NCI-H524 (cell line): ENCODE data around the gene RPS24.
A peak's percentile ranks its signal among the peaks of the same experiment; 100 is the strongest.
"Not testable (repeated sequence)": the region's sequence is repeated elsewhere in the genome, so short reads cannot be mapped to it uniquely, and the experiment has no call there.

Source experiments
- DNase-seq, 2 experiments: peaks; one replicate each; lab custom pipeline; 2025; lab: John Stamatoyannopoulos, UW

Gene RPS24

DNA sequence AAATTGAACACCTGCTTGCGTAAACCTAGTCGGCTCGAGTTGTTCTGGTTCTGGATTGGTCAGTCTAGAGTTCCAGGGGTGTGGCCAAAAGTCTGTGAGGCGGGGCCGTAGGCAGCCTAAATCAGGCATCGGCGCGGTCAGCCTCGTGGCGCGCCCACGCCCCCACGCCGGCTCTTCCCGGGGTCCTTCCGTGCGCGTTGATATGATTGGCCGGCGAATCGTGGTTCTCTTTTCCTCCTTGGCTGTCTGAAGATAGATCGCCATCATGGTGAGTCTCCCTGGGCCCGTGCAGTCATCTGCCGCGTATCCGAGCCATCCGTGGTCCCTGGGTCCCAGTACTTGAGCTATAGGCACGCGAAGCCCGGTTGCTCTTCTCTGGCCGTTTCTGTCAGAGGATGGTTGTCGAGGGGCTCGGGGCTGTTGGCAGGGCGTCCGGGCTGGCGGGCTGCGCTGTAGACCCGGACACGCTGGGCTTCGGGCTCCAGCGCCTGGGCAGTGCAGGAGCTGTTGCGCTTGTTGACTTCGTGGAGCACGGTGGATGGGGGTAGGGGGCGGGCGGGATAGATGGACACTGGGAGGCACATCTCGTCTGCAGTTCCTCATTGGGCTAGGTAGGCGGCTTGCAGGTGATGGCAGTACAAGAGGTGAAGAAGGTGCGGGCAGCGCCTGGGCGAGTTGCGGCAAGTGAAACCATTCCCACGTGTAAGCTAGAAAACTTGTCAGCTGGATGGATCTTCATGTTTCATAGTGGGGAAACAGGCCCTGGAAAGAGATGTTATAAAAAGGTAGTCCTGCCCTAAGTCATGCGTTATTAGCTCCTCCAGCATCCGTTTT, at the start of gene RPS24:
Gene RPS24 (plus strand): TSS at position 227 of the 834 bp plus-strand sequence. CDS start 39 bp downstream, at position 266.
- peak; percentile 74 to 87 for DNase-seq

DNA sequence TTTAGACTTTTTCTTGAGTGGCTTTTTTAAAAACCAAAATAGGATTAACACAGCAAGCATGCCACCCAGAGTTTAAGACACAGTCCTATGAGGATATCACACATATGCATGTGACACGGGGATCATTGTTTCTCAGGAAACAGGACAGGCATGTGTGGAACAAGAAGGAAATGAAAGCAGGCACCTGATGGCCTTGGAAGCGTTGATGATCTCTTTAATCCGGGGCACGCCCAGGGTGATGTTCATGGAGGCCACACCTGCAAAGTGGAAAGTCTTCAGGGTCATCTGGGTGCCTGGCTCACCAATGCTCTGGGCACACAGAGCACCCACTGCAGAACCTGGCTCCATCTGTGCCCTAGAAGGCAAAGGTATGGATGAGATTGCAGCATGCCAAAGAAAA, 48.7 kb upstream of the RPS24 start:
- DNase-seq: no peak

DNA sequence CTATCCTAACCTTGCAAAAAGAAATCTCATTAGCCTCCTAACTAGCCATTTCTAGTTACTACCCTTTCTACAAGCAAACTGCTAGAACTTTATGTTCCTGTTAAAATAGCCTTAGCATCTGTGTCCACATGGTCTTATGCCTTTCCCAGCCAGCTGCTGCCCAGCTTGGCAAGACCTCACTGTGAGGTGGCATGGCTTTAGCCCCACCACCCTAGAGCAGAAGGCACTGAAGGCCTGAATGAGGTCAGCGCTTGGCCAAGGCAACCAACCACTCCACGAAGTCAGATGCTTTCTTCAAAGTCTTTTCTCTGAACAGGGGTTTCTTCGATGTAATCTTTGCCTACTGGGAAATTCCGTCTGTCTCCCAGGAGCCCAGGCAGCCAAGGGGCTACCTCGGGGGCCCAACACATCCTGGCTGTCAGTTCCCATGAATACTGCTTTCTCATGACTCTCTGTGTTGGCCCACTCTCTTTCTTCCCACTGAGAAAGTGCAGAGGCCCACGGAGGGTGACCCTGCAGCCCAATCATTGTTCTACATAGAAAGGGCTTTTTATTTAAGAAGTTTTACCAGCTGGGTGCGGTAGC, 45.9 kb upstream of the RPS24 start:
- no peak for DNase-seq

DNA sequence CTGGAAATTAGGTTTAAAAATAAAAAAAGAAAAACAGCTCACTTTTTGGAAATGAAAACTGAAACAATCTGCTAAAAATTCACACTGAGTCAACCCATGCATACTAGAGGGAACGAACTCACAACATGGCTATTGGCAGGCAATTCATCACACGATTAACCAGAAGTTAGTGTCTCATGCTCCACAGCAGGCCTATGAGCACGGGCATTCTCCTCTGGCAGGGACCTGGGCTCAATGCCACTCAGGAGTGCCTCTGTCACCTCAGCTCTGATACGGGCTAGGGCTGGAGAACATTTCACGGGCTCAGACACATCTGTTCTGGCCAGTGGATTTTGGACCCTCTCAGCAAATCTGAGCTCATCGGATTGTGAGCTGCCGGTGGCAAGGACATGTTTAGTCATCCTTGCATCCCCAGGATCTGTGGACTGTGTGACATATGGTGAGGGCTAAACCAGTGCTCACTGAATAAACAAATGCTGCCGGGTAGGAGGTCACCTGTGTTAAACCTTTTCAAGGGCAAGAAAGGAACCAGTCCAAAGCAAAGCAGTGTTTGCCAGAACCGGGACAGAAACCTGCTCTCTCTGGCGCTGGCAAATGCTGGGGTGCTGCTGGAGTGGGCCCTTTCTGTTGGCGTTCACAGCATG, 44.5 kb upstream of the RPS24 start:
- peak; percentile 13 to 66 for DNase-seq

DNA sequence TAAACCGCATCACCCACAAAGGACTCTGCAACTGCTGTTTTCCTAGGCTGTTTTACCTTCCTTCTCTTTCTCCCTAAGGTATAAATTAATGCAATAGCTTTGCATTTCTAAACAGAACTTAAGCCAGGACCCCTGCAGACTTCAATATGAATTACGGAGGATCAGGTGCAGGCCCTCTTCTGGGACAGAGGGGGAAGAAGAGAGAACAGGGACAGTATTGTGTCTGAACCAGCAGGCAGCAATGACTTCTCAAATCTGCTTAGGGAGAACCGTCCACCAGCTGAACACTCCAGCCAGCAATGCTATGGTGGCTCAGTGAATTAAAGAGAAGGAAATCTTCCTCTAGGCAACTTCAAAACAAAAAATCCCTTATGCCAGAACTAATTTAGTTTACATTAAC, 40.0 kb upstream of the RPS24 start:
- DNase-seq: no peak

DNA sequence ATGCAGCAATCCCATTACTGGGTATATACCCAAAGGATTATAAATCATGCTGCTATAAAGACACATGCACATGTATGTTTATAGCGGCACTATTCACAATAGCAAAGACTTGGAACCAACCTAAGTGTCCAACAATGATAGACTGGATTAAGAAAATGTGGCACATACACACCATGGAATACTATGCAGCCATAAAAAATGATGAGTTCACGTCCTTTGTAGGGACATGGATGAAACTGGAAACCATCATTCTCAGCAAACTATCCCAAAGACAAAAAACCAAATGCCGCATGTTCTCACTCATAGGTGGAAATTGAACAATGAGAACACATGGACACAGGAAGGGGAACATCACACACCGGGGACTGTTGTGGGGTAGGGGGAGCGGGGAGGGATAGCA, 34.9 kb upstream of the RPS24 start:
- not testable (repeated sequence) for DNase-seq

DNA sequence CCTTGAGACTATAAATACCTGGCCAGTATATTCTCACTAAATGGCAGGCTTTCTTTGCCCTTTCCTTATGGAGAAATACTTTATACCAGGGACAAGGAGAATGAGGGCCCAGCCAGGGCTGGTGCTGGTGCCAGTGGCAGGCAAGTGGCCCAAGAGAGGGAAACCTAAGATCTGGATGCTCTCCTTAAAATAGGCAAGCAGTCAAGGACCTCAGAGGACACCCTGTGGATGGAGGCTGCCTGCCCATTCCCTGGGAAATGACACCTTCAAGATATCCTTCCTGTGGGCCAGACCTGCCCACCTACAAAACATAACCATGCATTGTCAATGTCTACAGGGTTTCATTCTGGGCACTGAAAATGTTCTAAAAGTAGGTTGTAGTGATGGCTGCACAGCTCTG, 33.5 kb upstream of the RPS24 start:
- DNase-seq: no peak

DNA sequence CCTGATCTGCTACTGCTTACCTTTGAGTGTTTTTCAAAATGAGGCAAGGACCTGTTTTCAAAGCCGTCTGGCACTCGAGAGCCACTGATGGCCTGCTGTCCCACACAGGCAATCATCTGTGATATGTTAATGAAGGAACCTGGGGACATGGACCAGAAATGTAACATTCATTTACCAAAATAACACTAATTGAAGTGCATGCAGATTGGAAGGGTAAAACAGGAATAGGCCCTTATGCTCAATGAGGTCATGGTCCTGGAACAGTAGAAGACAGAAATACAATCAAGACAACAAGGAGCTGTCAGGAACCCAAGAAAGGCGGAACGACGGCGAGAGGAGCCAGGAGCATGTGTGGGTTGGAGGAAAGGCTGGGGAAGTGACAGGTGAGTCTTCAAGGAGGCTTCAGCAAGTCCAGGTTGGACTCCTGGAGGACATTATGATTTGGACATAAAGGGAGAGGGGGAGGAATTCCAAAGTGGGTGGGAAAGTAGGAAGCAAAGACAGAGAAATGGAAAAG, 32.6 kb upstream of the RPS24 start:
- no peak for DNase-seq

DNA sequence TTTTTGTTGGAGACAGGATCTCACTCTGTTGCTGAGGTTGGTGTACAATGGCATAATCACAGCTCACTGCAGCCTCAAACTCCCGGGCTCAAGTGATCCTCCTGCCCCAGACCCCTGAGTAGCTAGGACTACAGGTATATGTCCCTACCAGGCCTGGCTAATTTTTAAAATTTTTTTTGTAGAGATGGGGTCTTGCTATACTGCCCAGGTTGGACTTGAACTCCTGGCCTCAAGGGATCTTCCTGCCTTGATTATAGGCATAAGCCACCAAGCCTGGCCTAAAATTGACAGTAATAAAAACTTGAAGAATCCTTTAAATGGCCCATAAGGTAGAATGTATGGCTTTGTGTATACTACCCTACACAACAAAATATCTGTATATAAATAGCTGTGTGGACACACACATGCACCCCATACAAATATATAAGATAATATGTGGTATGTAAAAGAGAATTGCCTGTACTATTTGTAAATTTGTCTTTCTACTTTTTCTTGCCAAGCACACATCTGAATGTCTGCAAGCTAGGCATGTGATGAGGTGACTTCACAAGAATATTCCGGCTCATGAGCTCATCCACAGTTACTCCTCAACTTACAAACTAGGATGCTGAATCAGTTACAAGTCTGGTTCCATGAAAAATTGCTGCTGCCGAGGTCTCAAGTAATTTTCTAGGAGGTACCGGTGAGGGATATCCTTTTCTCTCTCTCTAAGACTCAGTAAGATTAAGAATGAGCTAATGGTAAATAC, 30.9 kb upstream of the RPS24 start:
- no peak for DNase-seq

DNA sequence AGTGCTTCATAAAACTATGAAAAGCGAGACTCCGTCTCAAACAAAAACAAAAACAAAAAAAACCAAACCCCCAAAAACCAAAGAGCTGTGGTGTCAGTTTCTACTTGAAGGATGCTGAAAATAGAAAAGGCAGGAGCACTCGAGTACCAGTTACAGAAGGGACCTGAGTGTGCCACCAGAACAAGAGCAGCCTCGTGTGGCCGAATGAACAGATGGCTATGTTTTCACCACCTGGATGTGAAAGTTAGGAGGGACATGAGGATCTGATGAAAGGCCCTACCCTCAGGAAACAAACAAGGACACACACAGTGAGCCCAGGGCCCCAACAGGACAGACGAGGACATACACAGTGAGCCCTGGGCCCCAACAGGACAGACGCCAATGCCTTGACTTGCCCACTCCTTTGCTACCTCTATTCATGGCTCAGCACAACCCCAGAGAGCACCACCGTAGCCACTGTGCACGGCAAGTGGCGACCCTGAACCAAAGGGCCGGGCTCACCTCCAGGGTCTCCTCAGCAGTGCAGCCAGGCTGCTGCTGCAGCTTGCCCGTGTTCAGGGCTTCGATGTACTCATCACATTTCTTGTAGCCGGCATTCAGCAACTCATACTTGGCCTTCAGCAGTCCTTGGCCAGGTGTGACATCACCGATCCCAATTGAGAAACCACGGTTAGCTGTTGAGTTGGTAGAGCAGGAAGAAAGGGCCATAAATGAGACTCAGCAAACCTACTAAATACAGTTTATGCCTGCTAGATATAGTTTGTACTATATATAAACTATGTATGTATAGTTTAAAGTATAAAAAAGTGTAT, 29.2 kb upstream of the RPS24 start:
- peak in 1 of 2 experiments; percentile 62 for DNase-seq

DNA sequence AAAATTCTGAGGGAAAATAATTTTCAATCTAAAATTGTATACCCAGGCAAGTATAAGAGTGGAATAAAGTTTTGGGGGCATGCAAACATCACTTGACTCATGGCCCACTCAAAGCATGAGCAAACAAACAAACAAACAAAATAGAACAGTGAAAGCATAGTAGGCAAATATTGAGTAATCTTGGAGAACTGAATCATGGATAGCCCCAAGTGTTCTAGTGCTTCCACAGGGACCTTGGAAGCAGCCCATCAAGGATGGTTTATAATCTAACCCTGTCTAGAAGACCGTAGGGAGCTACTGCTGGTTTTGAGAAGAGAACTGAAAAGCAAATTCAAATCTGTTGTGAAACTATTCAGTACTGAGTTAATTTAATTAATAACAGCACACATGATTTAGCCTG, 26.5 kb upstream of the RPS24 start:
- DNase-seq: no peak

DNA sequence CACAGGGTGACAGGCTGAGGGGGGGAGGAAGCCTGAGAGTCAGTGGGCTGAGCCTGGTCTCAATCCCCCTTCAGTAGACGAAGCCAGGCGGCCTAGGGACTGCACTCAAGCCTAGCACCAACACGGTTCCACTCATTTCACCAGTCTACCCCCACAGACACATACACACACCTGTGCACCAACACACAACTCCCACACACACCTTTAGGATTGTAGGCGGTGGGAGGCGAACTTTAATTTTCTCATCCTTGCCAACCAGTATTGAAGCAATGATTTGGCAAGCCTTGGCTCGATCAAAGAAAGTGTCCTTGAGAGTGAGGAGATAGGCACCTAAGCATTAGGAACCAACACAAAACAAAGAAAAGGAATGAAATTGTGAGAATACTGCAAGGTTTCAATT, 24.0 kb upstream of the RPS24 start:
- DNase-seq: no peak

DNA sequence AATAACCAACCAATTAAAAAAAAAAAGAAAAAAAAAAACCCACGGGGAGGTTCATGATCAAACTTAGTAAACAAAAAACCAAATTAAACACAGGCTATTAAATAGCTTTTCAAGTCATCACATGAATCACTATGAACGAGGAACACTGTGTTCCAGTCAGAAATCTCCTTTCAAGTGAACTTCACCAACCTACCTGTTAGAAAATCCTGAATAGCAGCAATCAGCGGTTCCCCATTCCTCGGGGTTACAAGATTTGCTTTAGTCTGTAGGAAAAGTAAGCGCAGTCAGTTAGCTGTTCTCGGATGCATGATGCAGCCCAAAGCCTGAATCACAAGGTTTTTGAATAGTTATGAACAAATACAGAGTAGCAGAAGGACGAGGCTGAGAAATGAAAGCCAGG, 23.4 kb upstream of the RPS24 start:
- no peak for DNase-seq

DNA sequence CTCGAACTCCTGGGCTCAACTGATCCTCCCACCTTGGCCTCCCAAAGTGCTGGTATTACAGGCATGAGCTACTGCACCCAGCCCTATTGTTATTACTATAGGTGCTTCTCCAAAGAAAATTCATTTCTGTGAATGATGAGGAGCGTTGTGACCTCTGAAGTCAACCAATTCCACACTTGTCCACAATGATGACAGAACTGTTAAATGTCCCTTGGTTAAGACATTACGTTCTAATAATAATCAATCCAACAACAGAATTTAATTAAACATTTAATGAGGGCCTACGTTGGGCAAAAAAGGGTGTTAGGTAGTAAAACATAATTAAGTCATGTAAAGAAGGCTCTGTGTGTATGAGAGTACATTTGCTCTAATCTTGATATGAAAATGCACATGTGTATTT, 22.6 kb upstream of the RPS24 start:
- no peak for DNase-seq

DNA sequence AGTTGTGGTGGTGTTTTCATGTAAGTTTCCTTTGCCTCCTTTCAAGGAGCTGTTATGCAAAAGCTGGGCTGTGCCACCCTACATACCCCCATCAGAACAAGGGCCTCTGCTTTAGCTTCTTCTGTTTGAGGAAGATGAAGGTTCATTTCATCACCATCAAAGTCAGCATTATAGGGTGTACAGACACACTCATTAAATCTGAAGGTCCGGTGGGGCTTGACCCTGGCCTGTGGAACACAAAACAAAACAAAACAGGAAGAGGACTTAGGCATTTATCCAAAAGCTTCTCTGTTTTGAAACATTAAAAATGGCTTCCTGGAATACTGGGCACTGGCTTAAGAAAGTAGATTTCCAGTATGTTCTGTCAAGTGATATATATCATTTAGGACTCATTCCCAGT, 20.1 kb upstream of the RPS24 start:
- no peak for DNase-seq

DNA sequence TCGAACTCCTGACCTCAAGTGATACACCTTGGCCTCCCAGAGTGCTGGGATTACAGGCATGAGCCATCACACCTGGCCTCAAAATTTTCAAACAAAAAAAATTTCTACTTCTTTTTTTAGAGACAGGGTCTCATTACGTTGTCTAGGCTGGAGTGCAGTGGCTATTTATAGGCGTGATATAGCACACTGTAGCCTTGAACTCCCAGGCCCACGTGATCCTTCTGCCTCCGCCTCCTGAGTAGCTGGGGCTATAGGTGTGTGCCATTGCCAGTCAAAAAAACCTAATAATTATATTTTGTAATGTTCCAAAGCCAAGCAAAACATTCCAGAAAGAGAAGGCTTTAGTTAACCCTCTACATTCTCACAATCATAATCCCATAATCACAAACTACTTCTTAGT, 18.1 kb upstream of the RPS24 start:
- no peak for DNase-seq

DNA sequence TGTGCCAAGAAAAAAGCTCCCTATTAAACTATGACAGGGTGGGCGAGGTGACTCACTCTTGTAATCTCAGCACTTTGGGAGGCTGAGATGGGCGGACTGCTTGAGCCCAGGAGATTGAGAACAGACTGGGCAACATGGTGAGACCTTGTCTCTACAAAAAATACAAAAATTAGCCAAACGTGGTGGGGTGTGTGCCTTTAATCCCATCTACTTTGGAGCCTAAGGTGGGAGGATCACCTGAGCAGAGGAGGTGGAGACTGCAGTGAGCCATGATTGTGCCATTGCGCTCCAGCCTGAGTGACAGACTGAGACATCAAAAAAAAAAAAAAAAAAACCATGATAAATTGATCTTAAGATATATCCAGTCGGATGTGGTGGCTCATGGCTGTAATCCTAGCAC, 15.8 kb upstream of the RPS24 start:
- no peak for DNase-seq

DNA sequence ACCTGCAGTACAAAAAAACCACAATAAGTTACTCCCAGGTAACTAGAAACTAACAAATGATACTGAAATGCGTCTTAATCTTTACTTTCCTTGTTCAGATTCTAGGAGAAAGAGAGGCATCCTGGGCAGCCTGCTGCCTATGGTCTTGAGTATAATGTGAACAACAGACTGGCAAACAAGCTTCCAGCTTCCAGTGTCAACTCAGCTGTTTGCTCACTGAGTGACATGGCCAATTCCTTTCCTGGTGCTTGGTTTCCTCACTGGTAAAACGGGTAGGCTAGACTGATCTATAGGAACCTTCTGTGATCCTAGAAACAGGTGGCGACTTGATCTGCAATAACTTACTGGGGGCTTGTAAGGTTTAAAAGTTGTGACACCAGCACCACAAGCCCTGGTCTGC, 14.4 kb upstream of the RPS24 start:
- DNase-seq: no peak

DNA sequence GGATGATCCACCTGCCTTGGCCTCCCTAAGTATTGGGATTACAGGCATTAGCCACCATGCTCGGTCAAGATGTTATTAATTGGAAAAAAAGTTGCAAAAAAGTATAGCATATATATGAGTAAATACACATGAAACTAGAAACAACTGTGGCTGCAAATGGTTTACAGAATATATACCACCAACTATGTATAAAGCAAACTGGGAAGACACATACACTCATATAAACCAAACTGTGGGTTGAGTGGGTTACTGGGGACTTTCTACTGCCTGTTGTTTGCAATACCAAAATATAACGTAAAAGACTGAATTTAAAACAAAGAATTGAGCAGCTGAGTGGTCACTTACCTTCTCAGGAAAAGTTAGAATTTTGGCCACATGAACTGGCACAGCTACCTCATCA, 12.5 kb upstream of the RPS24 start:
- no peak for DNase-seq

DNA sequence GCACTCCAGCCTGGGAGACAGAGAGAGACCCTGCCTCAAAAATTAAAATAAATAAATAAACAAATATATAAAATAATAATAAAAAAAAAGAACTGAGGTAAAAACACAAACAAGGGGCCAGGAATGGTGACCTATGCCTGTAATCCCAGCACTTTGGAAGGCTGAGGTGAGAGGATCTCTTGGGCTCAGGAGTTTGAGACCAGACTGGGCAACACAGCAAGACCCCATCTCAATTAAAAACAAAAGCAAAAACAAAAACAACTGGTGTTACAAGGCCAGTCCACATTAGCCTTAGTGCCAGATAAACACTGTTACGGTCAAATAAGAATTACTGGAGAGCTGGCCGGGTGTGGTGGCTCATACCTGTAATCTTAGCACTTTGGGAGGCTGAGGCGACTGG, 9.9 kb upstream of the RPS24 start:
- DNase-seq: no peak

DNA sequence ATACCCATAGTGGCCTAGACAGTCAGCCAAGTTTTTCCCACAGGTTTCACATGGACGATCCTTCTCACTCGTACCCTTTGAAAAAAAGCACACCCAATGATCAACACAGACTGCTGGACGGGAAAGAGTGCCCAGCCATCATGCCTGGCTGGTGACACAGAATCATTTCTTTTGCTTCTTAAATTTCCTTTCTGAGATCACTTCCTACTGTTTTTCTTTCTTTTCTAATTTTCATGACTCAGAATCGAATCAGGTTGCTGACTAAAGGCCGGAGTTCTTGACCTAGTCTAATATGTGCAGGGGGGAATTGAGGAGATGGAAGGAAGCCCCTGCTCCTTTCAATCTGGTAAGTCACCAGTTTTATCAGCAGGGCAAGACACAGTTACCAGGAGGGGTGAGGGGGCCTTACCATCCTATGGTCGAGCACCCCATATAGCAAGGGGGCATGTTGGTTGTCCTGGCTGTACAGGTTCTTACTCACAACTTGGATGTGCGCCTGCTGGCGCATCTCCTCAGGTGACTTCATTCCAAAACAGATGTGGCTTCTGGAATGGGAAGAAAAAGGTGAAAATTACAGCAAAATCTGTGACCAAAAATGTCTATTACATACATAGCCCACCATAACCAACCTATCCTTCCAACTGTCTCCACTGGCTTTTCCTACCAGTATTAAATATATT, 7.8 kb upstream of the RPS24 start:
- no peak for DNase-seq
